ENCODE results near the gene FAM209B.
"Not testable (repeated sequence)": the region's sequence is repeated elsewhere in the genome, so short reads cannot be mapped to it uniquely, and the experiment has no call there.

Gene FAM209B, protein sequence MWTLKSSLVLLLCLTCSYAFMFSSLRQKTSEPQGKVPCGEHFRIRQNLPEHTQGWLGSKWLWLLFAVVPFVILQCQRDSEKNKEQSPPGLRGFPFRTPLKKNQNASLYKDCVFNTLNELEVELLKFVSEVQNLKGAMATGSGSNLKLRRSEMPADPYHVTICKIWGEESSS

DNA sequence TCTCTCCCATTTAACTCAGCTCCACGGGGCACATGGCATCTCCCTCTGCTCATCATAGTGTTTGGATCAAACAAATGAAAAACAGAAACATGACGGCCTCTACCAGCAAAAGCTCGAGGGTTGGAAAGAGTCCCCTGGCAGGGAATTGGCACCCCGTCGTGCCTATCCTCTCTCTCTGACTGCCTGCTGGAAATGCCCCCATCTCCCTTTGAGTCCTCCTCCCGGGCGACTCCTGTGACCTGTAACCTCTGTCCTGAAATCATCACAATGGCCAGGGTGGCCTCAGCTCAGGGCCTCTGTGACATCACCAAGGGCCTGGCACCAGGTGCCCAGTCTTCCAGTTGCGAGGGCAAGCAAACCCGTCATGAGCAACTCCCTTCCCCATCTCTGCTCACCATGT lies at the start of gene FAM209B:
TSS of gene FAM209B (plus strand) at position 301 of the 400 bp plus-strand sequence. CDS start at position 397, 96 bp downstream.
- DNase-seq = not testable (repeated sequence)

DNA sequence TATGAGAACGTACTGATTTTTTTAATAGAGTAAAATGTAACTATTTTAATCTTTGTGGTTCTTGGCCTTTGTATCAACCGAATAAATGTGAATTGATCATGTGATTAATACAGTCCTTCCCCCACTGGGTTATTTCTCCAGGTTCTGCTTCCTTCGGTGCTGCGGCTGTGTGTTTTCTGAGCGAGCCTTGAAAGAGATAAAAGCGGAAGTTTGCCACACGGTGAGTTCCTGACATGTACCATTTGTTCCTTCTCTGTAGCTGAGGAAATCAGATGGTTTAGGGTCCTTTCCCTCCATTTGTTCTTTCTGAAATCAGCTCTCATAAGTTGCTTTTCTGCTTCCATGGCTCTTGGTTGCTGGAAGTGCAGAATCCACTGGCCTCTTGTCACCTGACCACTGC lies 49.1 kb upstream of the FAM209B start:
- DNase-seq = no peak

DNA sequence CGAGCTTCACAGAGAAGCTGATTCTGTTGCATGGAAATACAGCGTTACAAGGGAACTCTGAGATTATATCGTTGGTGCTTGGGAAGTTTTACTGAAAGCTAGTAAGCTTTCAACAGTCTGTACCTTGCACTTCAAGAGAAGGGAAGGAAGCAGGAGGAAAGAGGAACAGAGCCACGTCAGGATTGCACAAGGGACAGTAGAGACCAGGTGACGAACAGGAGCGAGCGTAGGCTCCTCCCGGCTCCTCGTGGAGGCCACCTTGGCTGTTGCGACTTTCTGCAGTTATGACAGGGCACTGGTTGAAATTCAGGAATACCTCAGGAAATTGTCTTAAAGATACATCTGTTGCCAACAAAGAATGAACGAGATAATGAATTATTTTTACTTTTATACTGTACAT lies 45.8 kb upstream of the FAM209B start:
- DNase-seq = no peak

DNA sequence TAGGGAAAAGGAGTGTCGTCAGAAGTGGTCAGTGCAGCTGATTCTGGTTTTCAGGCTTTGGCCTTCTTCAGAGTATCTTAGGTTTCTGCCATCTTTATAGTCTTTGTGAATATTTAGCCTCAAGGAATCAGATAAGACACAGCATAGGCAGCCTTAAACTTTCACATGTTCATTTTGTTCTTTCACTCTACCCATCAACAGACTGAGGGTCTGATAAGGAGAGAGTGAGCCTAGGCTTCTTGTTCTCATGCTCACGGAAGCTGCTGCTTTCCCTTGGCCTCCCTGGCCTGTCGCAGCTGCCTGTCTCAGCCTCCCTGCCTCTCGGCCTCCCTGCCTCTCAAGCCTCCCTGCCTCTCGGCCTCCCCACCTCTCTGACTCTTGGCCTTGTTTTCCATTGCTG lies 44.5 kb upstream of the FAM209B start:
- no peak for DNase-seq

DNA sequence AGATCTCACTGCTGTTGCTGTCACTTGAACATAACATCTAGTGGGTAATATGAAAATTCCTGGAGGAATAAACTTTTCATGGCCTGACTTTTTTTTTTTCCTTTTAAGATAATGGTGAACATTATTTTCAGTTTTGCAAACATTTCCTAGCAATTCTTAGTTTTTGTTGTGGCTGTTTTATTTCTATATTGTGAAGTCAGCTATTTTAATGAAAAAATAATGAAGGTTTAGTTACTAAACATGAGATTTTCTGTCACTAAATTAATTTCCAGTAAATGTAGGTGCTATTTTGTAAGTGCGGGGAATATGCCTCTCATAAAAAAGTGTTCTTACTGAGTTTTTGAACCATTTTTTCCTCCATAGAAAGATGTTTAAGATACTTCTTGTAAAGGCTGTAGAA lies 31.9 kb upstream of the FAM209B start:
- no peak for DNase-seq

DNA sequence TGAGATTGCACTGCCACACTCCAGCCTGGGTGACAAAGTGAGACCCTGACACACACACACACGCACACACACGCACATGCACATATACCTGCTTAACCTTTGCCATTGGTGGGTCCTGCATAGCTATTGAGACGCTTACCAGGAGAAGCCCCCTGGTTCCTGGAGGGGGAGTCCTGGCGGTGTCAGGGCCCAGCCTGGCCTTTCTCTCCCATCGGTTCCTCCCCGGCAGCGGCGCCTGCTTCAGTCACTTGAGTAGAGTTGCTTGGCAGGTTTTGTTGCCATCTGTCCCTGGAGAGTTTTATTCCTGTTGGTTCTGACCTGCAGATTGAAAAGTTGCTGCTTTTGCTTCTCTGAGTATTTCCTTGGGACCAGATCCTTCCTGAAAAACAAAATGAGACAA lies 29.1 kb upstream of the FAM209B start:
- no peak for DNase-seq

DNA sequence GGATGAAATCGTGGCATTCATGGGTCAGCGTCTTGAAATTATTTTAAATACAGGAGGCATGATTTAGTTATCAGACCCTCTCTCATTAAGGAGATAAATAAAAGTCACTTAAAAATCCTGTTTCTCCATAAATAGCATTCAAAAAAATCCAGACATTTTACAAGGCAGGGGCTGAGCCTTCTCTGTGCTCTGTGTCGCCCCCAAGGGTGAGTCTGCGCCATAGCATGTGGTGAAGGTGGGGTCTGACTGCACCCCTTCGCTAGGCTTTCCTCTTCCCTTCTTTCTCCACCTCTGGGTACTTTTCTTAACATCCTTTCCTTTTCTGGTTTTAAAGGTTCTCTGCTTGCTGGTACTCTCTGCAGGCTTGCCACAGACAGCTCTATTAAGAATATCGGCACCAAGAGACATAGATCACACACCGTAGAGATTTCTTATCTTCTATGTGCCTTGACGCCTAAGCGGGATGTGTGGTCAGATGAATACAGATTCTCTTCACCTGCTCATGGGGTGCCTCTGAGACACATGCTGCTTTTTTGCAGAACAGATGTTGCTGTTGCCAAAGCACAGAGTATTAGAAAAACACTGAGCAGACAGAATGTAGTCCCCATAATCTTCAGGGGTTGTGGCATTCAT lies 28.6 kb upstream of the FAM209B start:
- no peak for DNase-seq

DNA sequence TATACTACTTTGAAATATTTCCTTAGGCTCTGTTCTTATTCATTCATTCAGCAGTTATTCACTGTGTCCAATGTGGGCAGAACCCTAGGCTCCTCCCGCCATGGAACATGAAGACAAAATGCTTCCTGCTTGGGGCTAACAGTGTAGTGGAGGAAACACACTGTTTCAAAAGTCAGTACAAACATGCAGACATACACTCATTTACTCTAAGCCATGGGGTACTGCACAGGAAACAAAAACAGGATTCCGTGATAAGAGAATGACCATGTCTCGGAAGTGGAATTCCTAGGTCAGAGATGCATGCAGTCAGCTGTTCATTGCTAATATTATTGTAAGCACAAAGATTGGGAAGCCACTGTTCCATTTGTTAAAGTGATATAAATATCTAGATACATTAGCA lies 26.9 kb upstream of the FAM209B start:
- DNase-seq = no peak

DNA sequence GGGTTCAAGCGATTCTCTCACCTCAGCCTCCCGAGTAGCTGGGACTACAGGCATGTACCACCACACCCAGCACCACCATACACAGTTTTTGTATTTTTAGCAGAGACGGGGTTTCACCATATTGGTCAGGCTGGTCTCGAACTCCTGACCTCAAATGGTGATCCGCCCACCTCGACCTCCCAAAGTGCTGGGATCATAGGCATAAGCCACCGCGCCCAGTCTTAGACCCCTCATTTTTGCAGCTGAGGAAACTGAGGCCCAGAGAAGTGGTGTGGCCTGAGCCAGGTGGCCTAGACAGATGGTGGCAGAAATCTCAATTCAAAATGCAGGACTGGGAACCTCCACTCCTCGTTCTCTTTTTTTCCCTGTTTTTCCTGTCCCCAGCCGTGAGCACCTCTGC lies 21.1 kb upstream of the FAM209B start:
- DNase-seq = no peak

DNA sequence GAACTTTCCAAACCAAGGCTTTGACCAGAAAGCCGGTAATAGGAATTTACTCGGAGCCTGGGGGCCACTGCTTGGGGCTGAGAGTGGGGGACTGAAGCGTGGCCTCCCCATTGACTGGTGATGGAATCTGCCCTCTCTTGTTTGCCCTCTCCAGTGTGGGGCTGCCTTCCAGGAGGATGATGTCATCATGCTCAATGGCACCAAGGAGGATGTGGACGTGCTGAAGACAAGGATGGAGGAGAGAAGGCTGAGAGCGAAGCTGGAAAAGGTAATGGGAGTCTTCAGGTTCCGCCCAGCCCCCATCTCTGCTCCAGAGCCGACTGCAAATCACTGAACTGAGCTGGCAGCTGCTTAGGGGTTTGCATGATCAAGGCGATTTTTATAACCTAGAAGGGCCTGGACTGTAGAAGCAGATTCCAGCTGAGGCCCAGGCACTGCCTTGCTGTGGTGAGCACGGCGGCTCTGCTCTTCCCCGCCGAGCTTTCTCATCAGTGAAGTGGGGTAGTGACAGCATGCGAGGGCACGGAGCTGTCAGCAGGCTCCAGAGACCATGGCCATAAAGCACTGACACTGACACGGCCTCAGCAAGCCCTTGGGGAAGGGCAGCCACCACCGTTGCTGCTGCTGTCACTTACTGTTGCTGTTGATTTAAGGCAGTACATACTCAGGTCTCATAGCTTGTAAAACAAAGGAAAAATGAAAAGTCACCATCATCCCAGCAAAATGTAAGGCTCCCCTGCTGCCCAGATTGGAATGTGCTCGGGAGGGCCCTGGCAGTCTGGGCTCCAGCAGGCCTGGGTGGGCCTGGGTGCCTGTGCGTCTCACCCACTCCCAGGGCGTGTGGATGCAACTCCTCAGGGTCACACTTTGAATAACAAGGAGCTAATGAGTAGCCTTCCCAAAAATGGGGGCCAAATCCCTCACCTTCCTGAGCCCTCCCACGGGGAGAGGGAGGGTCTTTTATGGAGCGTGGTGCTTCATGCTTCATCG lies 19.6 kb upstream of the FAM209B start:
- DNase-seq = no peak

DNA sequence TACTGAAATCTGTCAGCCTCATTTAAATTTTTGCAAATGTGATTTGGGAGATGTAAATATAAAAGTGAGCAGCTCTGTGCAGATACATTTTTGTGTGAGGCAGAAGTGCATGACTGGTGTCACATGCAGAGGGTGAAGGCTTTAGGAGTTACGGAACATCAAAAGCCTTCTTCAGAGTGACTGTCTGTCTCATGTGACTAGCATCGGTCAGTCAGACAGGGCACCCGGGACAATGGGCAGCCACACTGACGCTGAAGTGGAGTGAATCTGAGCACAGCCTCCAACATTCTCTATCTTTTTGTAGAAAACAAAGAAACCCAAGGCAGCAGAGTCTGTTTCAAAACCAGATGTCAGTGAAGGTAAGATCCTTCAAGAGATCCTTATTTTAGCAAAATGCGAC lies 16.4 kb upstream of the FAM209B start:
- no peak for DNase-seq

DNA sequence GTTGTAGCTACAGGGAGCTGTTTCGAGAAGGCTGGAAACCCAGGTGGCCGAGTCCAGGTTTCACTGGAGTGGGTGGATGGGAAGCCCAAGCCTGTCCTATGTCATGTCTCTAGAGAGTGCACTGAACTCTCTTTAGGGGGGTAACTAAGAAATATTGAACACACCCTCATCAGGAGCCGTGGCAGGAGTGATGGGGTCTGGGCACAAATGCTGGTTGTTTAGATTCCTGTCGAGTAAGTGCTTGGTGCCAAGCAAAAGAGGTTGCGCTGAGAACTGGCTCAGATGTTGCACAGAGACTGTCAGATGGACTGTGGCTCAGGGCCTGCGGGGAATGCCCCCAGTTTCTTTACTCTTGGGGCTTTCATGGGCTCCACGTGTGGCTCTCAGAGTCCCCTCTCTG lies 15.8 kb upstream of the FAM209B start:
- no peak for DNase-seq

DNA sequence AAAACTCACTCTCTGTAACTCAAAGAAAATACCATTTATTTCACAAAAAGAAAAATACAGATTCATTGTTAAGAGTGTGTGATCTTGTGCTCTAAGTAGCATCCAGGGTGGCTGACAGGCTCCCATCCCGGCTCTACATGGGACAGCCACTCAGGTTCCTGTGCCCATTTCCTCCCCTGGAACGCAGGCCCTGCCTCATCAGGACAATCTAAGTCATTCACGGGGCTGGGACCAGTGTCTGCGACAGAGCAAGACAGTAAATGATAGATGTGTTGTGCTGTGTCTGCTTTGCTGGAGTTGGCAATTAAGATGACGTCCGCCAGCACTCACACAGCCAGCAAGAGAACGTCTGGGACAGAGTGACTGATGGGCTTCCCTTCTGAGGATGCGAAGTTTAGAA lies 15.4 kb upstream of the FAM209B start:
- no peak for DNase-seq

DNA sequence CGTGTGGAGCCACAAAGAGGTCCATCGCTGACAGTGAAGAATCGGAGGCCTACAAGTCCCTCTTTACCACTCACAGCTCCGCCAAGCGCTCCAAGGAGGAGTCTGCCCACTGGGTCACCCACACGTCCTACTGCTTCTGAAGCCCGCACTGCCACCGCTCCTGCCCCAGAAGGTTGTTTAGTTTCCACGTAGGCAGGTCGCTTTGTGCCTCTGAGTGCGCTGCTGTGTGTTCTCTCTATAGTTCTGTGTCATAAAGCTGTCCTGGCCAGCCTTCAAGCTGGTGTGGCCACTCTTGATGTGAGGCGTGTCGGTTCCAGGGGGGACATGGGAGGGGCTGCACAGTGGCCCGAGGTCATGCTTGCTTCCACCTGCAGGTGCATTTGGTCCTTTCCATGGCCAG lies 14.9 kb upstream of the FAM209B start:
- DNase-seq = no peak

DNA sequence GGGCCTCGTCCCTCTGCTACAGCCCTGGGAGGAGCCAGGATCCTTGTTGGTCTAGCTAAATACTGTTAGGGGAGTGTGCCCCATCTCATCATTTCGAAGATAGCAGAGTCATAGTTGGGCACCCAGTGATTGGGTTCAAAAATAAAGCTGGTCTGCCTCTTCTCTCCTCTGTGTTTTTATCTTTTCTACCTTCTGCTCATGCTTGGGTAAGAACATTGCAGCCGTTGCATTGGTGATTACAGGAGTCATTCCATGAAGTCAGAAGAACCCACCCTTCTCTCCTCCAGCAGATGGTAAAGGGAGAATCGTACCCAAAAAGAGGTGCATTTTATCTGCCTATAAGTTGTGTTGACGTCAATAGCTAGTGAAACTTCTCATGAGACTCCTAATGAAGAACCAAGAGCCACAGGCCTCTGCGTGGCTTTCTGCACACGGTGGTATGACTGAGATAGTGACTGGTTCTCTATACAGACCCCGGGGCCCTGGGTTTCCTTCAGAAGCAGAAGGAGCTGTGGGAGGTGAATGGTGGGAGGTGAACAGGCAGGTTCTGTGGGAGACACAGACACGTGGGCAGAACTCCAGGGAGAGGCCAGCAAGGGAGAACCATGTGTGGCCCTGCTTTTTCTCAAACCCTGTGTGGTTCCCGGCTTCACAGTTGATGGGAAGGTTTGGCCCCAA lies 14.2 kb upstream of the FAM209B start:
- no peak for DNase-seq

DNA sequence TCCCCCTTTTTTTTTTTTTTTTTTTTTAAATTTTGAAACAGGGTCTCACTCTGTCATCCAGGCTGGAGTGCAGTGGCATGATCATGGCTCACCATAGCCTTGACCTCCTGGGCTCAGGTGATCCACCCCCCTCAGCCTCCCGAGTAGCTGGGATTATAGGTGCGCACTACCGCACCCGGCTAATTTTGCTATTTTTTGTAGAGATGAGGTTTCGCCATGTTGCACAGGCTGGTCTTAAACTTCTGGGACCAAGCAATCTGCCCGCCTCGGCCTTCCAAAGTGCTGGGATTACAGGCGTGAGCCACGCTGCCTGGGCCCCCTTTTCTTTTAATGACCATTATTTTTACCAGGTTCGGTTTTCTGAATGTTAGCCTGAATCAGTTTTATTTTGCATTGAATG lies 13.5 kb upstream of the FAM209B start:
- DNase-seq = no peak

DNA sequence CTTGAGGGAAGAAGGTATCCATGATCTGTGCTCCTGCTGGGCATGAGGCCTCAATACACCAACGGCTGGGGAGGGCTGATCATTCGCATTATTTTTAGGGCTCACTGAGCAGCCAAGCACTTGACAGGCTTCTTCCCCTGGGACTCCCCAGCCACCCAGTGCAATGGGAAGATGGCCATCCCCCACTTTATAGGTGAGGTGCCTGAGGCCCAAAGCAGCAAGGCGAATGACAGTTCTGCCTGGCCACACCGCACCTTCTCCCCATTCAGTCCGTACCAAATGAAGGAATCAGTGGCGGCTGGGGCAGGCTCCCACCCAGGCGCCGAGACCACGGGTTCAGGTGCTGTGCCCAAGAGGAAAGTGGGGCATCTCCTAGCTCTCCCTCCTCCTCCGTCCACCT lies 12.9 kb upstream of the FAM209B start:
- no peak for DNase-seq

DNA sequence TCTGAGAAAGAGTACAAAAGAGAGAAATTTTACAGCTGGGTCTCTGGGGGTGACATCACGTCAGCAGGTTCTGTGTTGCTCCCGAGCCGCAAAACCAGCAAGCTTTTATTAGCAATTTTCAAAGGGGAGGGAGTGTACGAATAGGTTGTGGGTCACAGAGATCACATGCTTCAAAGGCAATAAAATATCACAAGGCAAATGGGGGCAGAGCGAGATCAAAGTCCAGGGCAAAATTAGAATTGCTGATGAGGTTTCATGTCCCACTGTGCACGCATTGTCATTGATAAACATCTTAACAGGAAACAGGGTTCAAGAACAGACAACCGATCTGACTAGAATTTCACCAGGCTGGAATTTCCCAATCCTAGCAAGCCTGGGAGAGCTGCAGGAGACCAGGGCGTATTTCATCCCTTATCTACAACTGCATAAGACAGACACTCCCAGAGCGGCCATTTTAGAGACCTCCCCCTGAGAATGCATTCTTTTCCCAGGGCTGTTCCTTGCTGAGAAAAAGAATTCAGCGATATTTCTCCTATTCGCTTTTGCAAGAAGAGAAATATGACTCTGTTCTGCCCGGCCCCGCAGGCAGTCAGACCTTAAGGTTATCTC lies 12.2 kb upstream of the FAM209B start:
- DNase-seq = not testable (repeated sequence)

DNA sequence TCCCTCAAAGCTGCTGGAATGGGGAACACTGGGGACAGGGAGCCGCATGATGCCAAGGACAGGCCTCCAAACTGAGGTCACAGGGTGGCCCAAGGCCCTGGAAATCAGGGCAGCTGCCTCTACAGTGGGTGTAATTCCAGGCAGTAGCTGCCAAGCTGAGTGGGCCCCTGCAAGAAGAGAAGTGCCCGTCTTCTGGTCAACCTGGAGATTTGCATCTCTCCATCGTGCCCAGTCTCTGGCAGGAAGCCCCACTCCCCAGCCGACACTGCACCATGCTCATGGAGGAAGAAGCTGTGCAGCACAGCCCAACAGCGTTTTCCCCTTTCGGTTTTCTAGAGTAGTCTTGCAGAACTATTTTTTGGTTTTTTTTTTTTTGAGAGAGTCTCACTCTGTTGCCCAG lies 10.7 kb upstream of the FAM209B start:
- no peak for DNase-seq

DNA sequence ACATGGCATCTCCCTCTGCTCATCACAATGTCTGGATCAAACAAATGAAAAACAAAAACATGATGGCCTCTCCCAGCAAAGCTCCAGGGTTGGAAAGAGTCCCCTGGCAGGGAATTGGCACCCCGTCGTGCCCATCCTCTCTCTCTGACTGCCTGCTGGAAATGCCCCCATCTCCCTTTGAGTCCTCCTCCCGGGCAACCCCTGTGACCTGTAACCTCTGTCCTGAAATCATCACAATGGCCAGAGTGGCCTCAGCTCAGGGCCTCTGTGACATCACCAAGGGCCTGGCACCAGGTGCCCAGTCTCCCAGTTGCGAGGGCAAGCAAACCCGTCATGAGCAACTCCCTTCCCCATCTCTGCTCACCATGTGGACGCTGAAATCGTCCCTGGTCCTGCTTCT lies 8.6 kb upstream of the FAM209B start, which contains the start of gene FAM209A:
TSS of gene FAM209A (plus strand) at position 301 of the 400 bp plus-strand sequence. CDS start at position 366, 65 bp downstream.
- DNase-seq = not testable (repeated sequence)

DNA sequence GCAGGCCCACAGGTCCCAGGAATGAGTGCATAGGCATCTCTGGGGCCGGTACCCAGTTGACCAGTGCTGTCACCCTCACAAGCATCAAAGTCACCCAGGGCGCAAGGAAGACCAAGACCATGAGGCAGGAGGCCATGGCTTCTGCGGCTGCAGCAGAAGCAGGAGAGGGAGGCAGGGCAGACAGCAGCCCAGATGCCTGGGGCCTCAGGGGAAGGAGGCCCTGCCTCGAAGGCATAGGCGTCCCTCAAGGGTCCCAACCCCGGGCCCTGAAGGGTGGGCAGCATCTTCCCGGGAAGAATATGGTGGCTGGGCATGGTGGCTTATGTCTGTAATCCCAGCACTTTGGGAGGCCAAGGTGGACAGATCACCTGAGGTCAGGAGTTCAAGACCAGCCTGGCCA lies 5.5 kb upstream of the FAM209B start:
- DNase-seq = no peak

DNA sequence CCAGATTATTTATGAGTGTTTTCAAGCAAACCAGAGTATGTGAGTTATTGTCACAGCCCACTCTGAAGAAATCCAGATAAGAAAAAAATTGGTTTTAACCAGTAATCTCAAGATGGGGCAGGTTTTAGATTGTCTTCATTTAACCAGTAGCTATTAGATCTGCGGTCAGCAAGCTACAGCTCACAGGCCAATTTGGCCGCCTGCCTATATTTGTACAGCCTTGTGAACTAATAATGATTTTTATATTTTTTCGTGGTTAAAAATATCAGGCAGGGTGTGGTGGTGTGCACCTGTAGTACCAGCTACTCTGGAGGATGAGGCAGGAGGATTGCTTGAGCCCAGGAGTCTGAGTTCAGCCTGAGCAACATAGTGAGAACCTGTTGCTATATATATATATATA lies 5.0 kb downstream of the FAM209B start:
- no peak for DNase-seq

DNA sequence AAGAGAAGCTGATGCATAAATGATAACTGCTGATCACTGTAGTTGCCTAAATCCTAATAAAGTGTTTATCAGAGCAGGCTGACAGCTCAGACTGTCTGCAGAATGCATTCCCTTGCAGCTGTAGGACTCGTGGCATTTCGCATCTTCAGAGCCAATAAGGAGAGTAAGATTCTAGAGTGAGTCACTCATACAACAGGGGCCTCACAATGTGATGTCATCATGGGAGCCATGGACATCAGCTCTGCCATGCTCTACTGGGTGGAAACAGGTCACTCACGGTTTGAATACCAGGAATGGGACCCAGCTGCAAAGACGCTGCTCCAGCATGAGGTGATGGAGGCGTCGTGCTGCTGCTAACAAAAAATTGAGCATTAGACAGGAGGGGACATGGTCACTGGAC lies 7.4 kb downstream of the FAM209B start:
- DNase-seq = no peak

Data from NCI-H226 (cell line).